PC-3 (cell line): Measurements from ENCODE around the gene MAT1A.

Source experiments
- CTCF ChIP-seq: fragments of 300-600 bp; sonication (generic); conservative IDR thresholded peaks from 2 replicates; pipeline ENCODE4 v1.5.1; 2017; ENCODE audit warnings: antibody characterized with exemption, low read depth, mild to moderate bottlenecking, low read length
- EZH2phosphoT487 ChIP-seq: fragments of 300-600 bp; sonication (generic); IDR thresholded peaks from 2 replicates; pipeline ENCODE4 v1.6.1; 2018; ENCODE audit warnings: mild to moderate bottlenecking, antibody characterized with exemption, low read length, borderline replicate concordance

GRCh38 chr10:80288849-80289248 lies 609 bp downstream of the MAT1A start:
- TF ChIP-seq CTCF (no peak), EZH2phosphoT487 (no peak)
